ENCODE results near the gene CTXN1.

CTXN1 gene

DNA sequence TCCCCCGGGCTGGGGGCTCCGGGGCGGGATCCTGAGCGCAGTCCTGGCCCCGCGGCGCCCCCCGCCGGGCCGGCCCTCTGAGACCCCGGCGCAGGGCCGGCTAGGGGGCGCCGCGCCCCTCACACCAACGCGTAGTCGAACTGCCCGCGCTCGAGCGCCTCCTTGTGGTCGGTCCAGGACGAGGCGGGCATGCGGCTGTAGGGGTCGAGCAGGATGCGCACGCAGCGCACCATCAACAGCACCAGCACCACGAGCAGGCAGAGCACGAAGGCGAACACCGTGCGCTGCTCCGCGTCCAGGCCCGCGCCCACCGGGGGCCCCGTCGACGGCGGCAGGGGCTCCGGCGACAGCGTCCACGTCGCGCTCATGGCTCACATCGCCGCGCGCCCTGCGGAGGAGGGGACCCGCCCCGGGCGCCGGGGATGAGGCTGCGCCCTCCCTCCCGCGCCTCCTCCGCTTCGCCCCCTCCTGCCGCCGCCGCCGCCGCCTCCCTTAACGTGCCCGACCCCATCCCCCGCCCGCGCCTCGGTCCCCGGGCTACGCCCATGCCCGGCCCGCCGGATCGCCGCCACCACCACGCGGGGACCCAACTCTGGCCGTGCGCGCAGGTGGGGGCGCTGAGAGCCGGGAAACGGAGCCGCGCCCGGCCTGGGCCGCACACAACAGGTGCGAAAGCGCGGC is 624 bp downstream of the CTXN1 start (continued):
- TF ChIP-seq ZNF302 (tag by site-specific recombination; IDR thresholded peaks at IDR 0.05; ENCODE audit: low read depth), result no peak
- peak; percentile 46; the same call in 1 of the 2 replicates for TF ChIP-seq ZNF561 (tag by site-specific recombination; IDR thresholded peaks at IDR 0.05; ENCODE audit: borderline replicate concordance)
- no peak for TF ChIP-seq TRIM28 (IDR thresholded peaks at IDR 0.05; ENCODE audit: borderline replicate concordance, low read length)
- no peak for TF ChIP-seq ZNF473 (tag by site-specific recombination; IDR thresholded peaks at IDR 0.05)
- no peak for TF ChIP-seq YY2 (tag by site-specific recombination; IDR thresholded peaks at IDR 0.05)
- no peak for TF ChIP-seq ZXDB (tag by site-specific recombination; IDR thresholded peaks at IDR 0.05)
- no peak for TF ChIP-seq ZNF223 (tag by site-specific recombination; IDR thresholded peaks at IDR 0.05)
- TF ChIP-seq KLF7 (tag by site-specific recombination; IDR thresholded peaks at IDR 0.05; ENCODE audit: borderline replicate concordance), result no peak
- TF ChIP-seq, protein P1, sequence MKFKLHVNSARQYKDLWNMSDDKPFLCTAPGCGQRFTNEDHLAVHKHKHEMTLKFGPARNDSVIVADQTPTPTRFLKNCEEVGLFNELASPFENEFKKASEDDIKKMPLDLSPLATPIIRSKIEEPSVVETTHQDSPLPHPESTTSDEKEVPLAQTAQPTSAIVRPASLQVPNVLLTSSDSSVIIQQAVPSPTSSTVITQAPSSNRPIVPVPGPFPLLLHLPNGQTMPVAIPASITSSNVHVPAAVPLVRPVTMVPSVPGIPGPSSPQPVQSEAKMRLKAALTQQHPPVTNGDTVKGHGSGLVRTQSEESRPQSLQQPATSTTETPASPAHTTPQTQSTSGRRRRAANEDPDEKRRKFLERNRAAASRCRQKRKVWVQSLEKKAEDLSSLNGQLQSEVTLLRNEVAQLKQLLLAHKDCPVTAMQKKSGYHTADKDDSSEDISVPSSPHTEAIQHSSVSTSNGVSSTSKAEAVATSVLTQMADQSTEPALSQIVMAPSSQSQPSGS (tag by site-specific recombination; IDR thresholded peaks at IDR 0.05; ENCODE audit: low read depth), result no peak
- peak; percentile 90 for TF ChIP-seq ZFHX2 (tag by site-specific recombination; conservative IDR thresholded peaks at IDR 0.05)
- 0 out of 2 replicates have a peak, but pooled peaks have one; percentile 26 for TF ChIP-seq ZEB2 (tag by site-specific recombination; IDR thresholded peaks at IDR 0.05)
- no peak for TF ChIP-seq ZNF221 (tag by site-specific recombination; IDR thresholded peaks at IDR 0.05; ENCODE audit: borderline replicate concordance)
- no peak for TF ChIP-seq ZNF24 (tag by site-specific recombination; IDR thresholded peaks at IDR 0.05)
- TF ChIP-seq ZNF324 (tag by site-specific recombination; IDR thresholded peaks at IDR 0.05), result no peak
- TF ChIP-seq, protein P2, sequence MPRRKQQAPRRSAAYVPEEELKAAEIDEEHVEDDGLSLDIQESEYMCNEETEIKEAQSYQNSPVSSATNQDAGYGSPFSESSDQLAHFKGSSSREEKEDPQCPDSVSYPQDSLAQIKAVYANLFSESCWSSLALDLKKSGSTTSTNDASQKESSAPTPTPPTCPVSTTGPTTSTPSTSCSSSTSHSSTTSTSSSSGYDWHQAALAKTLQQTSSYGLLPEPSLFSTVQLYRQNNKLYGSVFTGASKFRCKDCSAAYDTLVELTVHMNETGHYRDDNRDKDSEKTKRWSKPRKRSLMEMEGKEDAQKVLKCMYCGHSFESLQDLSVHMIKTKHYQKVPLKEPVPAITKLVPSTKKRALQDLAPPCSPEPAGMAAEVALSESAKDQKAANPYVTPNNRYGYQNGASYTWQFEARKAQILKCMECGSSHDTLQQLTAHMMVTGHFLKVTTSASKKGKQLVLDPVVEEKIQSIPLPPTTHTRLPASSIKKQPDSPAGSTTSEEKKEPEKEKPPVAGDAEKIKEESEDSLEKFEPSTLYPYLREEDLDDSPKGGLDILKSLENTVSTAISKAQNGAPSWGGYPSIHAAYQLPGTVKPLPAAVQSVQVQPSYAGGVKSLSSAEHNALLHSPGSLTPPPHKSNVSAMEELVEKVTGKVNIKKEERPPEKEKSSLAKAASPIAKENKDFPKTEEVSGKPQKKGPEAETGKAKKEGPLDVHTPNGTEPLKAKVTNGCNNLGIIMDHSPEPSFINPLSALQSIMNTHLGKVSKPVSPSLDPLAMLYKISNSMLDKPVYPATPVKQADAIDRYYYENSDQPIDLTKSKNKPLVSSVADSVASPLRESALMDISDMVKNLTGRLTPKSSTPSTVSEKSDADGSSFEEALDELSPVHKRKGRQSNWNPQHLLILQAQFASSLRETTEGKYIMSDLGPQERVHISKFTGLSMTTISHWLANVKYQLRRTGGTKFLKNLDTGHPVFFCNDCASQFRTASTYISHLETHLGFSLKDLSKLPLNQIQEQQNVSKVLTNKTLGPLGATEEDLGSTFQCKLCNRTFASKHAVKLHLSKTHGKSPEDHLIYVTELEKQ (tag by site-specific recombination; IDR thresholded peaks at IDR 0.05; ENCODE audit: borderline replicate concordance), result no peak
- TF ChIP-seq, protein P3, sequence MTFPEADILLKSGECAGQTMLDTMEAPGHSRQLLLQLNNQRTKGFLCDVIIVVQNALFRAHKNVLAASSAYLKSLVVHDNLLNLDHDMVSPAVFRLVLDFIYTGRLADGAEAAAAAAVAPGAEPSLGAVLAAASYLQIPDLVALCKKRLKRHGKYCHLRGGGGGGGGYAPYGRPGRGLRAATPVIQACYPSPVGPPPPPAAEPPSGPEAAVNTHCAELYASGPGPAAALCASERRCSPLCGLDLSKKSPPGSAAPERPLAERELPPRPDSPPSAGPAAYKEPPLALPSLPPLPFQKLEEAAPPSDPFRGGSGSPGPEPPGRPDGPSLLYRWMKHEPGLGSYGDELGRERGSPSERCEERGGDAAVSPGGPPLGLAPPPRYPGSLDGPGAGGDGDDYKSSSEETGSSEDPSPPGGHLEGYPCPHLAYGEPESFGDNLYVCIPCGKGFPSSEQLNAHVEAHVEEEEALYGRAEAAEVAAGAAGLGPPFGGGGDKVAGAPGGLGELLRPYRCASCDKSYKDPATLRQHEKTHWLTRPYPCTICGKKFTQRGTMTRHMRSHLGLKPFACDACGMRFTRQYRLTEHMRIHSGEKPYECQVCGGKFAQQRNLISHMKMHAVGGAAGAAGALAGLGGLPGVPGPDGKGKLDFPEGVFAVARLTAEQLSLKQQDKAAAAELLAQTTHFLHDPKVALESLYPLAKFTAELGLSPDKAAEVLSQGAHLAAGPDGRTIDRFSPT (tag by site-specific recombination; IDR thresholded peaks at IDR 0.05), result no peak
- no peak for TF ChIP-seq ZIC2 (tag by site-specific recombination; IDR thresholded peaks at IDR 0.05)
- TF ChIP-seq GLI4 (tag by site-specific recombination; IDR thresholded peaks at IDR 0.05), result no peak
- TF ChIP-seq ZNF600 (tag by site-specific recombination; IDR thresholded peaks at IDR 0.05), result no peak
- TF ChIP-seq ZNF530 (tag by site-specific recombination; IDR thresholded peaks at IDR 0.05; ENCODE audit: low read depth), result no peak
- no peak for TF ChIP-seq SALL2 (tag by site-specific recombination; IDR thresholded peaks at IDR 0.05; ENCODE audit: borderline replicate concordance)
- no peak for TF ChIP-seq ZNF202 (tag by site-specific recombination; IDR thresholded peaks at IDR 0.05; ENCODE audit: borderline replicate concordance)
- TF ChIP-seq ZBTB21 (tag by site-specific recombination; IDR thresholded peaks at IDR 0.05), result no peak
- no peak for TF ChIP-seq ZNF416 (tag by site-specific recombination; IDR thresholded peaks at IDR 0.05)
- no peak for TF ChIP-seq TCF7L2 (IDR thresholded peaks at IDR 0.05; ENCODE audit: borderline replicate concordance, low read depth, low read length)
- TF ChIP-seq, protein P4, sequence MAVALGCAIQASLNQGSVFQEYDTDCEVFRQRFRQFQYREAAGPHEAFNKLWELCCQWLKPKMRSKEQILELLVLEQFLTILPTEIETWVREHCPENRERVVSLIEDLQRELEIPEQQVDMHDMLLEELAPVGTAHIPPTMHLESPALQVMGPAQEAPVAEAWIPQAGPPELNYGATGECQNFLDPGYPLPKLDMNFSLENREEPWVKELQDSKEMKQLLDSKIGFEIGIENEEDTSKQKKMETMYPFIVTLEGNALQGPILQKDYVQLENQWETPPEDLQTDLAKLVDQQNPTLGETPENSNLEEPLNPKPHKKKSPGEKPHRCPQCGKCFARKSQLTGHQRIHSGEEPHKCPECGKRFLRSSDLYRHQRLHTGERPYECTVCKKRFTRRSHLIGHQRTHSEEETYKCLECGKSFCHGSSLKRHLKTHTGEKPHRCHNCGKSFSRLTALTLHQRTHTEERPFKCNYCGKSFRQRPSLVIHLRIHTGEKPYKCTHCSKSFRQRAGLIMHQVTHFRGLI (tag by site-specific recombination; IDR thresholded peaks at IDR 0.05), result no peak
- TF ChIP-seq, protein P5, sequence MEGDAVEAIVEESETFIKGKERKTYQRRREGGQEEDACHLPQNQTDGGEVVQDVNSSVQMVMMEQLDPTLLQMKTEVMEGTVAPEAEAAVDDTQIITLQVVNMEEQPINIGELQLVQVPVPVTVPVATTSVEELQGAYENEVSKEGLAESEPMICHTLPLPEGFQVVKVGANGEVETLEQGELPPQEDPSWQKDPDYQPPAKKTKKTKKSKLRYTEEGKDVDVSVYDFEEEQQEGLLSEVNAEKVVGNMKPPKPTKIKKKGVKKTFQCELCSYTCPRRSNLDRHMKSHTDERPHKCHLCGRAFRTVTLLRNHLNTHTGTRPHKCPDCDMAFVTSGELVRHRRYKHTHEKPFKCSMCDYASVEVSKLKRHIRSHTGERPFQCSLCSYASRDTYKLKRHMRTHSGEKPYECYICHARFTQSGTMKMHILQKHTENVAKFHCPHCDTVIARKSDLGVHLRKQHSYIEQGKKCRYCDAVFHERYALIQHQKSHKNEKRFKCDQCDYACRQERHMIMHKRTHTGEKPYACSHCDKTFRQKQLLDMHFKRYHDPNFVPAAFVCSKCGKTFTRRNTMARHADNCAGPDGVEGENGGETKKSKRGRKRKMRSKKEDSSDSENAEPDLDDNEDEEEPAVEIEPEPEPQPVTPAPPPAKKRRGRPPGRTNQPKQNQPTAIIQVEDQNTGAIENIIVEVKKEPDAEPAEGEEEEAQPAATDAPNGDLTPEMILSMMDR (tag by site-specific recombination; IDR thresholded peaks at IDR 0.05), result peak; percentile 95
- no peak for TF ChIP-seq ZNF701 (tag by site-specific recombination; IDR thresholded peaks at IDR 0.05)
- no peak for TF ChIP-seq ZNF112 (tag by site-specific recombination; IDR thresholded peaks at IDR 0.05)
- no peak for TF ChIP-seq SETDB1 (IDR thresholded peaks at IDR 0.05; ENCODE audit: insufficient read length, low read length)
- no peak for TF ChIP-seq HOXD13 (CRISPR knock-in tag; IDR thresholded peaks at IDR 0.05; ENCODE audit: borderline replicate concordance)
- TF ChIP-seq ZNF248 (tag by site-specific recombination; IDR thresholded peaks at IDR 0.05), result no peak
